Large intestine (tissue), 1 donor: ENCODE data around the gene GSTA1. TPM values are rescaled to one million over a fixed set of nuclear protein-coding genes. Genes with fewer than 3 reads are reported as not detected.

Experiments
- polyA plus RNA-seq: library from polyadenylated mRNA; unstranded; fragments of 120-200 nt; gene quantifications from one replicate; pipeline ENCODE4 v1.2.1, GENCODE V29; 2013

GSTA1 gene
- polyA plus RNA-seq, 1 donor, result 311 TPM

Other genes starting within 250 kb of the GSTA1 start
- gene TRAM2, start 226.8 kb downstream of the GSTA1 start, polyA plus RNA-seq, result 44.1 TPM
- 49.1 TPM for gene TMEM14A, start 132.7 kb downstream of the GSTA1 start, polyA plus RNA-seq
- gene GSTA2, start 40.3 kb downstream of the GSTA1 start, polyA plus RNA-seq, result 24.0 TPM
- not detected for gene GSTA5, start 37.0 kb upstream of the GSTA1 start, polyA plus RNA-seq
- 0.12 TPM for gene GSTA3, start 105.9 kb upstream of the GSTA1 start, polyA plus RNA-seq
- gene GSTA4, start 191.5 kb upstream of the GSTA1 start, polyA plus RNA-seq, result 93.6 TPM